IMR-90 (cell line): ENCODE measurements around the gene PLCL1. TPM values are rescaled to one million over a fixed set of nuclear protein-coding genes. Genes with fewer than 3 reads are reported as not detected.
A peak's percentile ranks its signal among the peaks of the same experiment; 100 is the strongest.

Experiments
- ATAC-seq: fragments of 200-7000 bp; cut with Tn5 transposase; 2 replicates; pipeline ENCODE4 v1.9.1; 2020; ENCODE audit warnings: low read depth, mild to moderate bottlenecking, moderate library complexity
- BruUV-seq: library from RNA; stranded (reverse); fragments of 400-500 nt; replicated peaks from 2 replicates; lab custom pipeline; 2021; lab: Mats Ljungman, UMichigan
- CTCF ChIA-PET: fragments of 300-600 bp; formaldehyde crosslinking; extraction: SDS; loops from one replicate; lab custom pipeline; 2021; ENCODE audit warnings: antibody characterized with exemption; lab: Yijun Ruan, JAX
- POLR2A ChIA-PET: fragments of 300-600 bp; sonication (Branson Sonifier 250); formaldehyde crosslinking; loops from one replicate; lab custom pipeline; 2022; ENCODE audit warnings: antibody characterized with exemption; ENCODE audit not compliant: unreplicated experiment; lab: Charles Lee
- DNase-seq: peaks from one replicate; pipeline ENCODE4 v3.0.0; 2013
- H2AFZ ChIP-seq: replicated peaks from 2 replicates; pipeline ENCODE3; 2013; ENCODE audit warnings: low read length, mild to moderate bottlenecking; ENCODE audit not compliant: poor library complexity
- H2AK5ac ChIP-seq: 2 replicates; pipeline ENCODE4 v1.6.1; 2013; ENCODE audit warnings: low read depth, low read length, inconsistent platforms
- H2AK9ac ChIP-seq: replicated peaks from 2 replicates; pipeline ENCODE3; 2013; ENCODE audit warnings: mild to moderate bottlenecking, low read depth, low read length, moderate library complexity; ENCODE audit not compliant: poor library complexity
- H2BK120ac ChIP-seq: 2 replicates; pipeline ENCODE4 v1.6.1; 2013; ENCODE audit warnings: low read depth, low read length, inconsistent platforms
- H2BK15ac ChIP-seq: 3 replicates; pipeline ENCODE4 v1.6.1; 2013; ENCODE audit warnings: low read depth, low read length, inconsistent platforms
- H2BK20ac ChIP-seq: 2 replicates; pipeline ENCODE4 v1.6.1; 2013; ENCODE audit warnings: low read depth, mild to moderate bottlenecking, inconsistent platforms, low read length, moderate library complexity
- H2BK5ac ChIP-seq: 2 replicates; pipeline ENCODE4 v1.6.1; 2013; ENCODE audit warnings: mild to moderate bottlenecking, low read depth, low read length, inconsistent platforms; ENCODE audit not compliant: poor library complexity, severe bottlenecking
- H3K14ac ChIP-seq: replicated peaks from 2 replicates; pipeline ENCODE4 v1.6.1; 2013; ENCODE audit warnings: low read depth, low read length, inconsistent platforms
- H3K18ac ChIP-seq: 2 replicates; pipeline ENCODE4 v1.6.1; 2013; ENCODE audit warnings: low read depth, low read length, control low read depth
- H3K23ac ChIP-seq: 2 replicates; pipeline ENCODE4 v1.6.1; 2013; ENCODE audit warnings: low read depth, low read length, inconsistent platforms
- H3K27ac ChIP-seq: 2 replicates; pipeline ENCODE4 v1.5.1; 2013; ENCODE audit warnings: mild to moderate bottlenecking, control low read depth, low read length; ENCODE audit not compliant: insufficient read depth
- H3K27me3 ChIP-seq: 2 replicates; pipeline ENCODE4 v1.6.1; 2013; ENCODE audit warnings: low read length; ENCODE audit not compliant: control insufficient read depth, insufficient read depth
- H3K36me3 ChIP-seq: 2 replicates; pipeline ENCODE4 v1.6.1; 2013; ENCODE audit warnings: low read length, mixed read lengths; ENCODE audit not compliant: control insufficient read depth, insufficient read depth
- H3K4ac ChIP-seq: 2 replicates; pipeline ENCODE4 v1.6.1; 2013; ENCODE audit warnings: low read depth, low read length, inconsistent platforms
- H3K4me1 ChIP-seq: 2 replicates; pipeline ENCODE4 v1.6.1; 2013; ENCODE audit warnings: low read length, mixed read lengths; ENCODE audit not compliant: control insufficient read depth, insufficient read depth
- H3K4me2 ChIP-seq: 2 replicates; pipeline ENCODE4 v1.6.1; 2013; ENCODE audit warnings: low read depth, mild to moderate bottlenecking, control low read depth, low read length, moderate library complexity
- H3K4me3 ChIP-seq: 2 replicates; pipeline ENCODE4 v1.5.1; 2013; ENCODE audit warnings: low read depth, mild to moderate bottlenecking, control low read depth, low read length, moderate library complexity; ENCODE audit not compliant: insufficient read depth
- H3K56ac ChIP-seq: 2 replicates; pipeline ENCODE4 v1.6.1; 2013; ENCODE audit warnings: low read length, inconsistent platforms; ENCODE audit not compliant: insufficient read depth; ENCODE audit errors: extremely low read depth
- H3K79me1 ChIP-seq, 2 experiments: 2 replicates each; pipeline ENCODE4 v1.6.1; 2013; ENCODE audit warnings: low read length in 2 of 2, inconsistent platforms in 1 of 2, low read depth in 1 of 2
- H3K9ac ChIP-seq: 2 replicates; pipeline ENCODE4 v1.6.1; 2013; ENCODE audit warnings: low read depth, low read length, control low read depth
- H3K9me1 ChIP-seq: 2 replicates; pipeline ENCODE4 v1.6.1; 2013; ENCODE audit warnings: low read length, inconsistent platforms; ENCODE audit not compliant: insufficient read depth
- H3K9me3 ChIP-seq: 2 replicates; pipeline ENCODE4 v1.6.1; 2013; ENCODE audit warnings: low read length; ENCODE audit not compliant: control insufficient read depth, insufficient read depth
- H4K20me1 ChIP-seq: 2 replicates; pipeline ENCODE4 v1.6.1; 2013; ENCODE audit warnings: low read length, inconsistent platforms; ENCODE audit not compliant: insufficient read depth
- H4K5ac ChIP-seq: 2 replicates; pipeline ENCODE4 v1.6.1; 2013; ENCODE audit warnings: mild to moderate bottlenecking, low read depth, low read length, control low read depth
- H4K8ac ChIP-seq, 2 experiments: 2 replicates each; pipeline ENCODE4 v1.6.1; 2013; ENCODE audit warnings: low read depth in 2 of 2, low read length in 2 of 2, control low read depth in 1 of 2, inconsistent platforms in 1 of 2
- H4K91ac ChIP-seq: 2 replicates; pipeline ENCODE4 v1.6.1; 2013; ENCODE audit warnings: low read depth, low read length, inconsistent platforms; ENCODE audit not compliant: insufficient read depth
- BHLHE40 ChIP-seq: fragments of 150-350 bp; IDR thresholded peaks from 2 replicates; pipeline ENCODE4 v1.6.1; 2016; ENCODE audit warnings: mild to moderate bottlenecking, low read depth, low read length
- CEBPB ChIP-seq: IDR thresholded peaks from 2 replicates; pipeline ENCODE4 v1.6.1; 2012; ENCODE audit warnings: low read depth, low read length, improper control_type of control experiment
- CTCF ChIP-seq: conservative IDR thresholded peaks from 2 replicates; pipeline ENCODE4 v1.5.1; 2012; ENCODE audit warnings: mild to moderate bottlenecking, low read depth, low read length, improper control_type of control experiment
- ELK1 ChIP-seq: fragments of 150-350 bp; IDR thresholded peaks from 2 replicates; pipeline ENCODE4 v1.6.1; 2016; ENCODE audit warnings: low read depth, mild to moderate bottlenecking, low read length, moderate library complexity, borderline replicate concordance
- FOS ChIP-seq: fragments of 150-350 bp; IDR thresholded peaks from 2 replicates; pipeline ENCODE4 v1.6.1; 2016; ENCODE audit warnings: low read depth, low read length
- MAFK ChIP-seq: IDR thresholded peaks from 2 replicates; pipeline ENCODE4 v1.6.1; 2012; ENCODE audit warnings: low read depth, low read length, improper control_type of control experiment
- MAZ ChIP-seq: IDR thresholded peaks from 2 replicates; pipeline ENCODE4 v1.6.1; 2012; ENCODE audit warnings: low read depth, mild to moderate bottlenecking, low read length, improper control_type of control experiment, moderate library complexity, borderline replicate concordance
- MXI1 ChIP-seq: IDR thresholded peaks from 2 replicates; pipeline ENCODE4 v1.6.1; 2012; ENCODE audit warnings: low read depth, mild to moderate bottlenecking, low read length, moderate library complexity, borderline replicate concordance
- NFE2L2 ChIP-seq: fragments of 150-350 bp; IDR thresholded peaks from 2 replicates; pipeline ENCODE4 v1.6.1; 2016; ENCODE audit warnings: low read depth, mild to moderate bottlenecking, low read length
- POLR2A ChIP-seq: IDR thresholded peaks from 2 replicates; pipeline ENCODE4 v1.6.1; 2012; ENCODE audit warnings: mild to moderate bottlenecking, low read depth, low read length
- RAD21 ChIP-seq: IDR thresholded peaks from 2 replicates; pipeline ENCODE4 v1.6.1; 2012; ENCODE audit warnings: low read length, improper control_type of control experiment
- SMC3 ChIP-seq: fragments of 150-350 bp; IDR thresholded peaks from 2 replicates; pipeline ENCODE4 v1.6.1; 2016; ENCODE audit warnings: low read depth, mild to moderate bottlenecking, antibody characterized with exemption, low read length, moderate library complexity
- USF2 ChIP-seq: fragments of 150-350 bp; IDR thresholded peaks from 2 replicates; pipeline ENCODE4 v1.6.1; 2017; ENCODE audit warnings: mild to moderate bottlenecking, antibody characterized with exemption, low read length, low read depth
- WGBS, 2 experiments: methylation state at CpG; one replicate each; pipeline versions ENCODE4 v1.1.5 to v1.1.7; 2013; ENCODE audit warnings: missing lambda C conversion rate in 2 of 2; ENCODE audit not compliant: insufficient read length in 1 of 2; ENCODE audit errors: extremely low coverage in 2 of 2; 5-methylcytosine and 5-hydroxymethylcytosine counted together
- dilution Hi-C: fragments of 300-500 bp; cut with HindIII; formaldehyde crosslinking; loops from one replicate; pipeline ENCODE4 v1.14.3; 2018; ENCODE audit warnings: low sequenced_read_pairs; ENCODE audit not compliant: unreplicated experiment
- in situ Hi-C: fragments of 300-500 bp; cut with MboI; formaldehyde crosslinking; loops from 3 replicates; pipeline ENCODE4 v1.14.3; 2019; ENCODE audit warnings: low sequenced_read_pairs, inconsistent platforms, mixed read lengths
- intact Hi-C: fragments of 100-400 bp; cut with micrococcal nuclease; formaldehyde crosslinking; loops from 2 replicates; pipeline ENCODE4 v1.10.0; 2022
- polyA plus RNA-seq, 3 experiments: library from polyadenylated mRNA; depleted of rRNA; stranded (reverse); fragments of >200 nt; gene quantifications; 2 replicates each; pipeline ENCODE4 v1.2.3, GENCODE V29; 2012; ENCODE audit warnings: low replicate concordance in 1 of 3
- total RNA-seq: library from RNA; depleted of rRNA; stranded (reverse); fragments of >200 nt; gene quantifications from 2 replicates; pipeline ENCODE4 v1.2.3, GENCODE V29; 2012

The PLCL1 gene
- total and polyA plus RNA-seq, 2 of the 4 experiments (the other 2 are of a cell fraction): 0.14 to 0.18 TPM

- H2BK20ac ChIP-seq: peak overlapping the region; percentile 82
- H2BK15ac ChIP-seq: no peak overlapping the region; the same call in 2 of the 3 replicates
- no peak overlapping the region for H2AFZ ChIP-seq
- WGBS, 2 experiments: 31% methylated on average over 2 of the region's 8 CpGs; no CpG with 5 or more reads in 1 of the 2 experiments
- peak overlapping the region; percentile 94; the same call in 1 of the 2 replicates for H3K27ac ChIP-seq
- no peaks in the 10 kb centered on the region for H3K79me1 ChIP-seq
- no TSS peak for BruUV-seq
- peak; percentile 97 for DNase-seq
- H3K23ac ChIP-seq: peak overlapping the region; percentile 93; the same call in 1 of the 2 replicates
- ATAC-seq: peak; percentile 94
- H3K27me3 ChIP-seq: no peaks in the 10 kb centered on the region
- intact Hi-C loops: loop anchor here (5.0 kb wide), 1 partner anchor 107 kb away; the partner anchor contains the start of gene PLCL1
- no peak overlapping the region for H2AK5ac ChIP-seq
- H3K9ac ChIP-seq: peak overlapping the region; percentile 24; the same call in 1 of the 2 replicates
- CTCF ChIA-PET: interaction anchor here (0.7 to 1.6 kb wide), 4 partner anchors 9 to 396 kb away, joined by 3 to 8 read pairs (median 6); no protein-coding TSS in a partner anchor
- H4K91ac ChIP-seq: peak overlapping the region; percentile 82
- H3K56ac ChIP-seq: peak overlapping the region; percentile 85; the same call in 1 of the 2 replicates
- 0 out of 2 replicates have a peak overlapping the region, but pooled peaks have one; percentile 8 for H3K14ac ChIP-seq
- peak overlapping the region; percentile 35 to 65; a peak in 2 of 4 replicates for H4K8ac ChIP-seq
- peaks cover 5% of the 10 kb centered on the region for H3K4me1 ChIP-seq
- H3K9me1 ChIP-seq: no peaks in the 10 kb centered on the region
- in situ Hi-C loops: no loop called here
- no peaks in the 10 kb centered on the region; the same call in 1 of the 2 replicates for H4K20me1 ChIP-seq
- no peak overlapping the region for H2AK9ac ChIP-seq
- H2BK5ac ChIP-seq: peak overlapping the region; percentile 53
- peak overlapping the region; percentile 89 for H2BK120ac ChIP-seq
- H3K36me3 ChIP-seq: no peaks in the 10 kb centered on the region
- H4K5ac ChIP-seq: peak overlapping the region; percentile 5; the same call in 1 of the 2 replicates
- H3K4me2 ChIP-seq: peak overlapping the region; percentile 69
- no peaks in the 10 kb centered on the region for H3K9me3 ChIP-seq
- H3K4ac ChIP-seq: peak overlapping the region; percentile 84
- H3K4me3 ChIP-seq: no peak overlapping the region
- POLR2A ChIA-PET: no interaction called here
- peak overlapping the region; percentile 44 for H3K18ac ChIP-seq
- dilution Hi-C loops: no loop called here
- TF ChIP-seq BHLHE40 (0 out of 2 replicates have a peak, but pooled peaks have one; percentile 18), MAZ (peak; percentile 9; the same call in 1 of the 2 replicates), USF2 (no peak), NFE2L2 (peak; percentile 78), CTCF (no peak), ELK1 (no peak), FOS (peak; percentile 58), RAD21 (no peak; the same call in 1 of the 2 replicates), MAFK (peak; percentile 37), POLR2A (no peak), MXI1 (no peak), SMC3 (no peak), CEBPB (no peak)
Measured at GRCh38 chr2:197908990-197909776, 104.8 kb downstream of the PLCL1 start.
